ENCODE measurements around the gene RFTN1. TPM values are rescaled to one million over a fixed set of nuclear protein-coding genes. Genes with fewer than 3 reads are reported as not detected.

RFTN1 gene
- polyA plus RNA-seq, 3 donors = 17.4 to 28.0 (median 27.2) TPM

GRCh38 chr3:16280671-16281070, 232.8 kb downstream of the RFTN1 start:
- Mint-ChIP-seq H3K9me3 (no peaks in the 10 kb centered on the region), H3K4me3 (no peak overlapping the region), H3K27me3 (ENCODE audit: low read depth in 3 of 3) (no peaks in the 10 kb centered on the region), H3K36me3 (peaks cover 41 to 48% of the 10 kb centered on the region in 2 donors), H3K27ac (no peak overlapping the region), H3K4me1 (no peaks in the 10 kb centered on the region)
- no peak for DNase-seq
- Histone ChIP-seq H3K36me3 (replicated peaks in 1 of 2; ENCODE audit: control insufficient read depth in 1 of 2, insufficient read depth in 2 of 2, low read length in 2 of 2) (peaks cover 35 to 59% of the 10 kb centered on the region in 2 donors), H3K4me3 (replicated peaks in 1 of 3; ENCODE audit: low read depth in 2 of 3, low read length in 3 of 3) (no peak overlapping the region), H3K79me2 (ENCODE audit: insufficient read depth, low read length) (no peaks in the 10 kb centered on the region), H3K27ac (ENCODE audit: low read depth in 1 of 2, low read length in 2 of 2) (no peak overlapping the region), H3K9me3 (replicated peaks in 1 of 2; ENCODE audit: control insufficient read depth in 1 of 2, insufficient read depth in 1 of 2, low read length in 2 of 2) (no peaks in the 10 kb centered on the region), H3K9ac (ENCODE audit: insufficient read depth, low read length, poor library complexity, severe bottlenecking) (no peak overlapping the region), H2AFZ (ENCODE audit: insufficient read depth, low read depth, low read length, poor library complexity, severe bottlenecking) (no peak overlapping the region), H3K27me3 (ENCODE audit: control insufficient read depth in 2 of 2, insufficient read depth in 2 of 2, low read length in 2 of 2) (no peaks in the 10 kb centered on the region), H3K4me2 (replicated peaks; ENCODE audit: extremely low read depth, low read length, poor library complexity, severe bottlenecking) (no peak overlapping the region), H4K20me1 (ENCODE audit: insufficient read depth, low read length) (no peaks in the 10 kb centered on the region), H3K4me1 (ENCODE audit: control insufficient read depth in 1 of 2, insufficient read depth in 2 of 2, low read length in 2 of 2) (no peaks in the 10 kb centered on the region)
- no CpG with 5 or more reads among the region's 2 CpGs for WGBS (ENCODE audit: insufficient coverage)
- no peak for TF ChIP-seq CTCF (IDR thresholded peaks at IDR 0.05)
- intact Hi-C loops (cut with micrococcal nuclease) = no loop called here

GRCh38 chr3:16279010-16279801, 234.3 kb downstream of the RFTN1 start:
- 98% methylated on average over 3 of the region's 3 CpGs for WGBS (ENCODE audit: insufficient coverage)
- no peak overlapping the region for H3K27ac ChIP-seq (ENCODE audit: low read depth in 1 of 2, low read length in 2 of 2)
- H3K4me3 Mint-ChIP-seq = no peak overlapping the region

More at GRCh38 chr3:16279010-16279801, 234.3 kb downstream of the RFTN1 start:
- Histone ChIP-seq H3K36me3 (replicated peaks in 1 of 2; ENCODE audit: control insufficient read depth in 1 of 2, insufficient read depth in 2 of 2, low read length in 2 of 2) (peaks cover 41 to 71% of the 10 kb centered on the region in 2 donors), H3K9ac (ENCODE audit: insufficient read depth, low read length, poor library complexity, severe bottlenecking) (no peak overlapping the region), H3K27me3 (ENCODE audit: control insufficient read depth in 2 of 2, insufficient read depth in 2 of 2, low read length in 2 of 2) (no peaks in the 10 kb centered on the region), H2AFZ (ENCODE audit: insufficient read depth, low read depth, low read length, poor library complexity, severe bottlenecking) (no peak overlapping the region), H3K4me3 (replicated peaks in 1 of 3; ENCODE audit: low read depth in 2 of 3, low read length in 3 of 3) (no peak overlapping the region), H3K79me2 (ENCODE audit: insufficient read depth, low read length) (no peaks in the 10 kb centered on the region), H3K4me2 (replicated peaks; ENCODE audit: extremely low read depth, low read length, poor library complexity, severe bottlenecking) (no peak overlapping the region), H3K4me1 (ENCODE audit: control insufficient read depth in 1 of 2, insufficient read depth in 2 of 2, low read length in 2 of 2) (no peaks in the 10 kb centered on the region), H3K9me3 (replicated peaks in 1 of 2; ENCODE audit: control insufficient read depth in 1 of 2, insufficient read depth in 1 of 2, low read length in 2 of 2) (no peaks in the 10 kb centered on the region), H4K20me1 (ENCODE audit: insufficient read depth, low read length) (no peaks in the 10 kb centered on the region)
- Mint-ChIP-seq H3K4me1 (no peaks in the 10 kb centered on the region), H3K36me3 (peaks cover 39 to 45% of the 10 kb centered on the region in 2 donors), H3K27me3 (ENCODE audit: low read depth in 3 of 3) (no peaks in the 10 kb centered on the region), H3K27ac (no peak overlapping the region), H3K9me3 (no peaks in the 10 kb centered on the region)
- TF ChIP-seq CTCF (IDR thresholded peaks at IDR 0.05) = no peak
- intact Hi-C loops (cut with micrococcal nuclease) = no loop called here
- no peak for DNase-seq
